HUES48 (cell line): ENCODE measurements around the gene FLYWCH2.

ENCODE experiments used
- H3K27ac ChIP-seq: one replicate; pipeline ENCODE4 v1.7.0; 2013; ENCODE audit warnings: low read depth, low read length, inconsistent platforms
- H3K27me3 ChIP-seq: 2 replicates; pipeline ENCODE4 v1.6.1; 2013; ENCODE audit warnings: mild to moderate bottlenecking, low read length; ENCODE audit not compliant: control insufficient read depth, insufficient read depth
- H3K36me3 ChIP-seq: 2 replicates; pipeline ENCODE4 v1.6.1; 2013; ENCODE audit warnings: low read length; ENCODE audit not compliant: control insufficient read depth, insufficient read depth
- H3K4me1 ChIP-seq: 2 replicates; pipeline ENCODE4 v1.6.1; 2013; ENCODE audit warnings: mild to moderate bottlenecking, low read length; ENCODE audit not compliant: control insufficient read depth, insufficient read depth
- H3K4me3 ChIP-seq: 2 replicates; pipeline ENCODE4 v1.5.1; 2013; ENCODE audit warnings: mild to moderate bottlenecking, low read depth, low read length
- H3K9ac ChIP-seq: 2 replicates; pipeline ENCODE4 v1.6.1; 2013; ENCODE audit warnings: mild to moderate bottlenecking, low read depth, low read length, moderate library complexity
- H3K9me3 ChIP-seq: 2 replicates; pipeline ENCODE4 v1.6.1; 2013; ENCODE audit warnings: low read length; ENCODE audit not compliant: control insufficient read depth, insufficient read depth

FLYWCH2 gene

DNA sequence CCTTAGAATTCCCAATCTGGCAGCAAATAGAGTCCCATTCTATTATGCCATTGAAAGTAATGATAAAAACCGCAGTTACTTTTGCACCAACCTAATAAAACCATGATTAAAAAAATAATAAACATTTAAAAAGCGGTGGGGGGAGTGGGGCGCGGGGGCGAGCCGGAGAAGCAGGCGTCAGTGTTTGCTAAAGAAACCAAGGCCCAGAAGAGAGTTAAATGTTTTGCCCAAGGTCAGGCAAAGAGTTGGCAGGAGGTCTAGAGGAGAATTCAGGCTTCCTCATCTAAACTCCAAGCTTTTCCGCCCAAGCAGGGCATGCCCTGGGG lies 15.4 kb upstream of the FLYWCH2 start:
- Histone ChIP-seq H3K4me3 (peak overlapping the region; percentile 74), H3K4me1 (no peaks in the 10 kb centered on the region), H3K27me3 (peaks cover 48% of the 10 kb centered on the region), H3K9me3 (no peaks in the 10 kb centered on the region), H3K9ac (no peak overlapping the region), H3K27ac (peak overlapping the region; percentile 86), H3K36me3 (no peaks in the 10 kb centered on the region)

DNA sequence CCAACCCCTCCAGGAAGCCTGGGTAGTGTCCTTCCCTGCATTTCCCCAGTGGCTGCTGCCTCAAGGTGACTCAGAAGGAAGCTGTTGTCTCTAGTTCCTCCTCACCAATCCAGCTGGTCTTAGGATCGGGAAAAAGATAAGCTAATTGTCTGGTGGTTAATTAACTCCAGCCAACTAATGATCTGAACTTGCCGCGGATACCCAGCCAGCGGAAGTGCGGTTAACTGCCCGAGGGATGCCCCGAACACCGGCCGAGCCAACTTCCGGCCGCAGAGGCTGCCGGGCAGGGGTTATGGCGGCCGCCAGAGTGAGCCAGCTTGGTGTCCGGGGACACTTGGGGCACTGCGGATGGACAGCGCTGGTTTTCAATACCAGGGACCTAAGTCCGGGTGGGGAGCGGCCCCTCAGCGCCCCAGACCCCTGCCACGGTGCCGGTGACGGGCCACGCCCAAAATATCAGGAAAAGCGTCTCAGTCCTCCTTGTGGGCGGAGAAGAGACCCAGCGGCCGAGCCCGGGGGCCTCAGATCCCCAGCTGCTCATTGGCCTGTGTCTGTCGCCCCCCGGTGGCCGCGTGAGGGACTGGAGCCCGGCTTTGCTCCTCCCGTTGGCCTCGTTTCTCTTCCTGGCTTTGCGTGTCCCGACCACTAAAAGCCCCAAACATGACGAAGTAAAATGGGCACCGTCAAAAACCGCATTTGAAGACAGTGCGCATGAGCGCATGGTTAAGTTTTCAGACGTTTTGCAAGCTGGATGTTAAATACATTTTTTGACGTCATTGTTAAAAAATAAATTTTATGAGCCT lies 14.8 kb upstream of the FLYWCH2 start:
- Histone ChIP-seq H3K4me3 (peak overlapping the region; percentile 74), H3K27me3 (peaks cover 48% of the 10 kb centered on the region), H3K36me3 (no peaks in the 10 kb centered on the region), H3K27ac (peak overlapping the region; percentile 86), H3K9ac (peak overlapping the region; percentile 74), H3K4me1 (no peaks in the 10 kb centered on the region), H3K9me3 (no peaks in the 10 kb centered on the region)

GRCh38 chr16:2871926-2872325 lies 11.1 kb upstream of the FLYWCH2 start:
- no peaks in the 10 kb centered on the region for H3K36me3 ChIP-seq
- no peaks in the 10 kb centered on the region for H3K4me1 ChIP-seq

GRCh38 chr16:2874032-2874911 lies 8.7 kb upstream of the FLYWCH2 start:
- H3K4me1 ChIP-seq, result no peaks in the 10 kb centered on the region
- no peaks in the 10 kb centered on the region for H3K36me3 ChIP-seq
- no peak overlapping the region for H3K27ac ChIP-seq
- no peak overlapping the region for H3K4me3 ChIP-seq
- no peak overlapping the region for H3K9ac ChIP-seq
- H3K27me3 ChIP-seq, result peaks cover 13% of the 10 kb centered on the region
- no peaks in the 10 kb centered on the region for H3K9me3 ChIP-seq

More at GRCh38 chr16:2871926-2872325, 11.1 kb upstream of the FLYWCH2 start:
- Histone ChIP-seq H3K27ac (no peak overlapping the region), H3K9ac (no peak overlapping the region), H3K9me3 (no peaks in the 10 kb centered on the region), H3K27me3 (peaks cover 13% of the 10 kb centered on the region), H3K4me3 (no peak overlapping the region)

DNA sequence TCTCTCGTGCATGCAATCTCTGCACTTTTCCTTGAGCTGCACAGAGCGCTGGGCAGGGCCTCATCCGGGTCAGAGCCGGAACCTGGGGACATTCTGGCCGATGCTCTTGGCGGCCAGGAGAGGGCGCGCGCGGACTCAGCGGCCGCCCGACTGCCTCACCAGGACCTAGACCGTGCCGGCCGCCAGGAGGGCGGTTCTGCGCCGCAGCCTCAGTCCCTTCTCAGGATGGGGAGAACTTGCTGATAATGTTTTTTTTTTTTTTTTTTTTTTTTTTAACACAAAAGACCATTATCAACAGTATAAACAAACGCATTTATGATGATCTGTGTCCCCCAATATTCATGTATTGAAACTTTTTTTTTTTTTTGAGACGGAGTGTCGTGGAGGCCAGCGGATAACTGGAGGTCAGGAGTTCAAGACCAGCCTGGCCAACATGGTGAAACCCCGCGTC lies 8.1 kb upstream of the FLYWCH2 start:
- Histone ChIP-seq H3K9ac (no peak overlapping the region), H3K9me3 (no peaks in the 10 kb centered on the region; the same call in 1 of the 2 replicates), H3K4me1 (no peaks in the 10 kb centered on the region), H3K4me3 (no peak overlapping the region), H3K27me3 (peaks cover 7% of the 10 kb centered on the region), H3K27ac (no peak overlapping the region), H3K36me3 (no peaks in the 10 kb centered on the region)

GRCh38 chr16:2879854-2880508 lies 3.0 kb upstream of the FLYWCH2 start:
- Histone ChIP-seq H3K4me3 (no peak overlapping the region), H3K9ac (no peak overlapping the region), H3K36me3 (no peaks in the 10 kb centered on the region), H3K27ac (no peak overlapping the region), H3K4me1 (no peaks in the 10 kb centered on the region), H3K9me3 (no peaks in the 10 kb centered on the region; the same call in 1 of the 2 replicates), H3K27me3 (no peaks in the 10 kb centered on the region)

- H3K9ac ChIP-seq, result no peak overlapping the region
- H3K4me3 ChIP-seq, result peak overlapping the region; percentile 83
- no peaks in the 10 kb centered on the region; the same call in 1 of the 2 replicates for H3K9me3 ChIP-seq
- H3K27me3 ChIP-seq, result no peaks in the 10 kb centered on the region
- no peak overlapping the region for H3K27ac ChIP-seq
- H3K4me1 ChIP-seq, result no peaks in the 10 kb centered on the region
- H3K36me3 ChIP-seq, result no peaks in the 10 kb centered on the region
Observed at GRCh38 chr16:2881783-2882649, 999 bp upstream of the FLYWCH2 start.

- no peaks in the 10 kb centered on the region for H3K36me3 ChIP-seq
- H3K9ac ChIP-seq, result no peak overlapping the region
- no peaks in the 10 kb centered on the region for H3K4me1 ChIP-seq
- peak overlapping the region; percentile 83 for H3K4me3 ChIP-seq
- H3K27me3 ChIP-seq, result no peaks in the 10 kb centered on the region
- H3K27ac ChIP-seq, result peak overlapping the region; percentile 86
- H3K9me3 ChIP-seq, result no peaks in the 10 kb centered on the region; the same call in 1 of the 2 replicates
Observed at GRCh38 chr16:2883458-2883908, 468 bp downstream of the FLYWCH2 start.

DNA sequence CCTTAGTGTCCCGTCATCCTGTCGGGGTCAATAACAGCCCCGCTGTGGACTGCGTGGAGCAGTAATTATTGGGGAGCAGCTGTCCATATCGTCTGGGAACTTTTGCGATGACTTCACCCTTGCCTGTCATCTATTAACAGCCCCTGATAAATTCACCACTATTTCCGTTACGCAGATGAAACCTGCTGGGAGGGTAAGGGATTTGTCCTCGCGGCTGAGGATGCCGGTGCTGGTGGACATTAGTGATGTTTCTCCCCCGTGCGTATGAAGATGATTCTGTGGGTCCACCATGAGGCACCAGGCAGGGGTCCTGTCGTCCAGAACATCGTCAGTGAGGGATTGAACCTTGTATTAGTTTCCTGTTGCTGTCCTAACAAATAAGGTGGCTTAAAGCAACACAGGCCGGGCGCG lies 1.0 kb downstream of the FLYWCH2 start:
- Histone ChIP-seq H3K27me3 (no peaks in the 10 kb centered on the region), H3K4me1 (no peaks in the 10 kb centered on the region), H3K36me3 (no peaks in the 10 kb centered on the region), H3K9ac (no peak overlapping the region), H3K27ac (no peak overlapping the region), H3K9me3 (no peaks in the 10 kb centered on the region; the same call in 1 of the 2 replicates), H3K4me3 (peak overlapping the region; percentile 83)

- H3K4me3 ChIP-seq, result no peak overlapping the region
Observed at GRCh38 chr16:2894231-2894630, 11.2 kb downstream of the FLYWCH2 start.

More at GRCh38 chr16:2894231-2894630, 11.2 kb downstream of the FLYWCH2 start:
- Histone ChIP-seq H3K4me1 (no peaks in the 10 kb centered on the region), H3K27ac (no peak overlapping the region), H3K9ac (no peak overlapping the region), H3K27me3 (no peaks in the 10 kb centered on the region), H3K36me3 (0 out of 2 replicates have a peak, but pooled peaks cover 4% of the 10 kb centered on the region), H3K9me3 (no peaks in the 10 kb centered on the region)
